H54 (cell line): ENCODE data around the gene SLC25A30.
A peak's percentile ranks its signal among the peaks of the same experiment; 100 is the strongest.
"Not testable (repeated sequence)": the region's sequence is repeated elsewhere in the genome, so short reads cannot be mapped to it uniquely, and the experiment has no call there.

ENCODE experiments used
- DNase-seq: peaks from one replicate; pipeline ENCODE4 v3.0.0; 2011; ENCODE audit warnings: low spot score, mixed read lengths; ENCODE audit not compliant: insufficient read length
- FAIRE-seq: peaks from 3 replicates; lab custom pipeline; 2011; peaks lifted over from hg19 to GRCh38; lab: Jason Lieb, UNC
- POLR2A ChIP-seq: IDR thresholded peaks from 2 replicates; pipeline ENCODE4 v1.6.1; 2011; ENCODE audit warnings: low read depth, mild to moderate bottlenecking, low read length

The SLC25A30 gene

GRCh38 chr13:45412274-45413049, 5.7 kb downstream of the SLC25A30 start:
- DNase-seq (no peak), FAIRE-seq (no peak)
- no peak for TF ChIP-seq POLR2A

DNA sequence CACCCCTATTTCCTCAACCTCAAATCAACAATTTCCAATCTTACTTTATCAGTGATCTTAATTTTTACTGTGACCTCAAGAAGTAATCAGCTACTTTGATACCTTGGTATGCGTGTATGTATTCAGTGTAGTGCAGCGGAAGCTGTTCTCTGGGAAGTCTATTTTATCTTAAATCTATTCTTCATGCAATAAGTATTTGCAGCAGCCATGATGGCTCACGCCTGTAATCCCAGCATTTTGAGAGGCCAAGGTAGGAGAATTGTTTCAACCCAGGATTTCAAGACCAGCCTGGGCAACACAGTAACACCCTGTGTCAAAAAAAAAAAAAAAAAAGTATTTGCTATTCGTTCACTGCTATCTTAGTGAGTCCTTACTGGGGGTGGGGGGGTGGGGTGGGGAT, 6.5 kb downstream of the SLC25A30 start:
- no peak for TF ChIP-seq POLR2A
- FAIRE-seq (no peak), DNase-seq (no peak)

DNA sequence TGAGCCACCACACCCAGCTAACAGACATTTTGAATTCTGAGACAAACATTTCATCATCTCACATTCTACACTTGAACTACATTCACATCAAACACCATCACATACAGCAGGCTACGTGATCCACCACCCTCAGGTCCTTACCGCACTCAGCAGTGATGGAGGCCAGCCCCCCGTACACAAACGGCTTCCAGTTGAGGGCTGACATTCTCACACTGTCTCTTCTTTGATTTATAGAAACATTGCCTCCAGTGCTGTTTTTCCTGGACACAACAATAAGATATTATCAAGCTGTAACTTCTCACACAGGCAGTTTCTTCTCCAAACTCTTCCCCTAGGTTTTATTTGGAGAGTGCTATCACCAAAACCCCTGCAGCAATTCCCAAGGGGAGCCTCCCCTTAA, 7.0 kb downstream of the SLC25A30 start:
- TF ChIP-seq POLR2A, result no peak
- DNase-seq, result no peak
- FAIRE-seq, result no peak

DNA sequence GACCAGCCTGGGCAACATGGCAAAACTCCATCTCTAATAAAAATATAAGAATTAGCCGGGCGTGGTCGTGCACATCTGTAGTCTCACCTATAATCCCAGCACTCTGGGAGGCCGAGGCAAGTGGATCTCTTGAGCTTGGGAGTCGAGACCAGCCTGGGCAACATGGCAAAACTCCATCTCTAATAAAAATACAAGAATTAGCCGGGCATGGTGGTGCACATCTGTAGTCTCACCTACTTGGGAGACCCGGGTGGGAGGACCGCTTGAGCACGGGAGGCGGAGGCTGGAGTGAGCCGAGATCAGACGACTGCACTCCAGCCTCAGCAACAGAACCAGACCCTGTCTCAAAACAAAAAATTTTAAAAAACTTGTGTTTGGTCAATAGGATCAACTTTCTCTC, 7.7 kb downstream of the SLC25A30 start:
- TF ChIP-seq POLR2A, result no peak
- FAIRE-seq (no peak), DNase-seq (no peak)

DNA sequence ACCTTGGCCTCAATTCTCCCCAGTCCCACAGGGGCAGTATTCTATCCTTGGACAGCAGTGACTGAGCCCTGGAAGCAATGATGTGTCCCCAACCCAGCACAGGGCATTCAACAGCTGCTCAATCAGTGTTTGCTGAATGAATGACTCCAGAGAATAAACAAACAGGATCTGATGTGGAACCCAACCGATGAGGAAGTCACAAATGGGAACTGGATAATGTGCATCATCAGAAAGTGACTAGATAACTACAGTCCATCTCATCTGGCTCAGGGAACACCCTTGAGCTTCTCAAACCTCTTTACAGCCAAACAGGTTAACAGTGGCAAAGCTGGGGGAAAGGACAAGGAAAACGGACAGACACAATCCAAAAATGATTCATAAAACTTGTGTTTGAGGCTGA, 8.2 kb downstream of the SLC25A30 start:
- FAIRE-seq, result no peak

DNA sequence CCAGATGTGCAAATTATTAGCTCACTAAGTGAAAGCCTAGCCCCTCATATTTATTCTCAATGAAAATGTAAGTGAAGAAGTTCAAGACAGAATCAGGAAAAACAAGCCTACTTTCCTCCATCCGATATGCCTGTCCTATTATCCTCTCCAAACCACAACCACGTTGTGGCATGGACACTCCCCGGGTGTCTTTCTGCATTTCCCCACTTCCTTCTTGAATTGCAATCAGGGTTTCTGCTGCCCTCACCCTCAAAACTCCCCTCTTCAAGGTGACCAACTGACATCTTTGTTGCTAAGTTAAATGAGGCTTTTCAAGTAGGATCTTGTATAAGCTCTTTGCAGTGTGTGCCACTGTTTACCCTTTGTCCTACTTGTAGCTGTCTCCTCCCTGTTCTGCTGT, 11.8 kb downstream of the SLC25A30 start:
- TF ChIP-seq POLR2A, result no peak

More for the DNA sequence above, 8.2 kb downstream of the SLC25A30 start:
- no peak for DNase-seq
- no peak for TF ChIP-seq POLR2A

DNA sequence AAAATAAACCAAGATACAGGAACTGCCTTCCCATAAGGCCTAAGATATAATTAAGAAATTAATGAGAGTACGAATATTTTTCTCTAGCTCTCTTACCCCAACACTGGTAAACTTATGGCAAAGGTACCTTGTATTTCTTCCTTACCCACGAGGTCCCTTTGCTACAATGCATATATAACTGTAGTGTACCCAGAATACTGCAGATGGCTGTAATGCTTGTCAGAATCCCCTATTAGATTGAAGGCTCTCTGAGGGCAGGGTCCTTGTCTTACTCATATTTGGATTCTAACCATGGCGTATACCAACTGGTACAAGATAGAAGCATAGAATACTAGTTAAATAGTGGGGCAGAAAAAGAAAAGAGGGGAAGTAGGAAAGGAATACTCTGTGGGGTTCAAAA, 15.1 kb downstream of the SLC25A30 start:
- DNase-seq (no peak), FAIRE-seq (no peak)
- no peak for TF ChIP-seq POLR2A

More for the DNA sequence above, 11.8 kb downstream of the SLC25A30 start:
- no peak for DNase-seq
- no peak for FAIRE-seq

DNA sequence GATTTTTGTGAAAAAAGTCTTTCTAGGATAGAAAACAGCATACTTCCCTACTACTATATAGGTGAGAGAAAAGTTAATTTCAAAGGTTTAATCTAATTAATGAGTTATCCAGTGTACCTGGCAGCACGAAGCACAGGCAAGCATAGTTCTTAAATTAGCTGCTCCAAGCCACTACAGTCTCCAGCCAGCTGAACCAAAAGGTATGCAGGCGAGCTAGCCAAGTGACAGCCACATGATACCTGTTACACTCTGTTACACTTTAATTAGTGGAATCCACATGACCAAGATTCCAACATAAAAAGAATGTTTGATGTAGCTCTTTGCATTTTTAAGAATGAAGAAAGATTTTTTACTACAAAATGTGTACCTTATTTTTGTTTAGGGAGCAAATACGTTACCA, 15.5 kb downstream of the SLC25A30 start:
- DNase-seq (no peak), FAIRE-seq (no peak)
- TF ChIP-seq POLR2A, result no peak

DNA sequence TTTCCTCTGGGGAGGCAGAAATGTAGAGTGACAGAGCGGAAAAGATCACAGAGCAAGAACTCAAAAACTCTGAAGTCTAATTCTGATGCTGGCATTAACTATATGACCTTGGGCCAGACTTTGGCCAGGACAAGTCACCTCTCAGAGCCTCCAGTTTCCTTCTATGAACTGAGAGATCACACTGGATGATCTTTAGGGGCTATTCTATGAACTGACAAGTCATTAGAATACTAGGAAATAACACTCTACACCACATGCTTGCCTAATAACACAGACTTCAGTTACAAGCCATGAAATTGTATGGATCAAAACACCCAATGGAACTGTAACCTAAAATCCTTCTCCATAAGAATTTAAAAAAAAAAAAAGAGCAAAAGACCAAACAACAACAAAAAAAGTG, 16.9 kb downstream of the SLC25A30 start:
- no peak for FAIRE-seq
- TF ChIP-seq POLR2A, result no peak
- DNase-seq, result no peak

- TF ChIP-seq POLR2A, result no peak
Observed at GRCh38 chr13:45398877-45399276, 19.3 kb downstream of the SLC25A30 start.

GRCh38 chr13:45396533-45397095, 21.6 kb downstream of the SLC25A30 start:
- DNase-seq (no peak), FAIRE-seq (no peak)
- TF ChIP-seq POLR2A, result no peak

More at GRCh38 chr13:45398877-45399276, 19.3 kb downstream of the SLC25A30 start:
- FAIRE-seq, result no peak
- DNase-seq, result no peak

DNA sequence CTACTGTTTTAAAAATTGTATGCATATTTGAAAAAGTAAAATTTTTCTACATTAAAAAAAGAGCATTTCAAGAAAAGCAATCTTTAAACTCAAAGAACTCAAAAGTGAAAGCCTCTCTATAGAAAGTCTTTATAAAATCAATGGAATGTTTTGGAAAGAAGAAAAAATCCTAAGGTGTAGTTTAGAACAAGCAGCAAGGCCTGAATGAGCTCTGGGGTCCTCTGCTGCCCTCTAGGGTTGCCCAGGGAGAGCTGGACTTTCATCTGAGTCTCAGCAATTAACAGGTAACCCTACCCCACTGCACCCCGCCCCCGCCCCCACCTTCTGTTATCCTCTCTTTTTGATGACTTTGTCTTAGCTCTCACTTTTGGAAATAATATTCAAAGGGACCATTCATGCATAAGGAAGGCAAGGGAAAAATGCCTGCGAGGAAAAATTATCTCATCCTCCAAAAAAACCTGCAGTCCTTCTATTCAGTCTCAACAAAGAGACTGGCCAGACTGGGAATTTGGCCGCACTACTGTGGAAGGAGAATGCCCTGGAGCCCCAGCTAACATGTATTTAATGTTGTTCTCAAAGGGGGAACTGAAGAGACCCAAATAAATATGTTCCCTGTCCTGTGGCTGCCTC, 24.1 kb downstream of the SLC25A30 start:
- no peak for FAIRE-seq
- peak; percentile 27 for DNase-seq

DNA sequence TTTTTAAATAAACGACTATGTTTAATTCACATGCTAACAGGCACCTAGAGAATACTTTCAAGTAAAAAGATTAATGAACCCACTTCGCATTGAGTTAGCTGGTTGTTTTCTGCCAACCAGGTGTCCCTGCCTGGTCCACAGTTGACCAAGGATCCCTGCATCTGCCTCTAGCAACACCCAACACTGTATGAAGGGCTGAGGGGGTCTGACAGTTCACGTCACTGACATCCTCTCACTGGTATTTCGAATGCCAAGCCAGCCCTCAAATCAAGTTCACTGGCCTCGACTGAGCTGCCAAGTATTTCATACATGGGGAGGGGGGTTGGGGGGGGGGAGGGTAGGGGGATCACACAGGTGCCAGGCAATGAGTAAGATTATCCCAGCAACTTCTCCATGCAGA, 25.4 kb downstream of the SLC25A30 start:
- FAIRE-seq, result no peak
- no peak for TF ChIP-seq POLR2A
- no peak for DNase-seq

More for the DNA sequence above, 24.1 kb downstream of the SLC25A30 start:
- no peak for TF ChIP-seq POLR2A

GRCh38 chr13:45391926-45392325, 26.2 kb downstream of the SLC25A30 start:
- FAIRE-seq (no peak), DNase-seq (no peak)
- TF ChIP-seq POLR2A, result no peak

DNA sequence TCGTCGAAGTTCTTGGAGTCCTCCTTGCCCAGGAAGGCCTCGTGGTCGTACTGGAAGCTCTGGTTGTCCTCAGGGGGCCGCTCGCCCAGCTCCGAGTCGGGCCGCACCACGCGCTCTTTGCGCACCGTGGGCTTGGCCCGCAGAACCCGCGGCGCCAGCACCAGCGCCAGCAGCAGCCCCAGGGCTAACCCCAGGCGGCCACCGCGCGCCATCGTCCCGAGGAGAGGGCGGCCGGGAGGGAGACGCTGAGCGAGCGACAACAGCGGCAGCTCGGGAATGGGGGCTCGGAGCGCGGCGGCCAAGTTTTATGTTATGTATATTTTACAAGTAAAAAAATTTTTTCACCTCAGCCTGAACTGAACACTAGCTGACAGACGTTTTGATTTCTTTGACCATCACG, 27.0 kb downstream of the SLC25A30 start:
- FAIRE-seq, DNase-seq: not testable (repeated sequence)

DNA sequence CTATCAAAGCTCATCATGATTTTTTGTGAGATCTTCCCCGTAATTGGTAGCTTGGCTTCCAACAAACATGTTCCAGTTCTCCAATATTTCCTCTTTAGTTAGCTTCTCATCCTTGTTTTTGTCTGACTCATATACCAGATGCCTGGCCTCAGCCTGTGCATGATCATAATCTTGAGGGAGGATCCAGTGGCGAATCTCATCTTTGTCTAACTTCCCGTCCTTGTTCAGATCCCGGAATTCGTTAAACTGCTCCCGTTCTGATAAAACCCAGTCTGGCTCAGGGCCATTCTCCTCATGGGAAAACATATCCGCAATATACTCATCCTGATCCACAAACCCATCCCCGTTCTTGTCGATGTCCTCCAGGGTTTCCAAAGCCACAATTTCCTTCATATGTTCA, 27.8 kb downstream of the SLC25A30 start:
- not testable (repeated sequence) for DNase-seq
- FAIRE-seq, result peak; percentile 80
